Activated effector memory CD4-positive, alpha-beta T cell treated with anti-CD3 and anti-CD28 coated beads, Interleukin-2, amount 50 U/mL, for 16 hours (primary cell): ENCODE results near the gene YTHDF2.
"Not testable (repeated sequence)": the region's sequence is repeated elsewhere in the genome, so short reads cannot be mapped to it uniquely, and the experiment has no call there.

Source experiments
- DNase-seq: peaks from one replicate; pipeline ENCODE4 v3.0.0-alpha.2; 2020

Gene YTHDF2

GRCh38 chr1:28736450-28737306 lies at the start of gene YTHDF2:
YTHDF2 (plus strand) TSS chr1:28736940; CDS start chr1:28737121, 181 bp downstream.
- peak; percentile 99 for DNase-seq

DNA sequence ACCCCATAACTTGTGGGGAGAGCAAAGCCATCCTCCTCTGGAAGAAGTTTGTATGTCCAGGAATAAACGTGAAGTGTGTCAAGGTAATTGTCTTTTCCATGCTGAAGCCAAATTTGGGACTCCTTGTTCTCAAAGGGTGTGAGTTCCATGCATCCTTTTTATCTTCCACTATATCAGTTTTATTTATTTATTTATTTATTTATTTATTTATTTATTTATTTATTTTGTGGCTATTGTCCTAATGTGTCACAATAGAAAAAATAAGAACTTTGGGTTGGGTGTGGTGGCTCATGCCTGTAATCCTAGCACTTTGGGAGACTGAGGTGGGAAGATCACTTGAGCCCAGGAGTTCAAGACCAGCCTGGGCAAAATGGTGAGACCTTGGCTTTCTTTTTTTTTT lies 45.1 kb upstream of the YTHDF2 start:
- not testable (repeated sequence) for DNase-seq

DNA sequence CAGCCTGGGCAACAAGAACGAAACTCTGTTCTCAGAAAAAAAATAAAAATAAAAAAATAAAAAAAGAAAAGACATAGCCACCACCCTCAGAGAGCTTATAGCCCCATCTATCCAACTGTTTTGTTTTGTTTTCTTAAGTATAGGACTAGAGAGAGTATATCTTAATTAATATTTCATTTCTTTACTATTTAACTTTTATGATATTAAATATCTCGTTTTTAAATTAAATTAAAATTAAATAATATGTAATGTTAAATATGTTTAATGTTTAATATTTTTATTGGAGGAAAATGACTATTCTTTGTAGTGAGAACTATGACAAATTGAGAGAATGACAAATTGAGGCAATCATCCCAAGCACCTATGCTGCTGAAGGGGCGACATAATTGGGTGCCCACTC lies 33.1 kb upstream of the YTHDF2 start:
- no peak for DNase-seq

DNA sequence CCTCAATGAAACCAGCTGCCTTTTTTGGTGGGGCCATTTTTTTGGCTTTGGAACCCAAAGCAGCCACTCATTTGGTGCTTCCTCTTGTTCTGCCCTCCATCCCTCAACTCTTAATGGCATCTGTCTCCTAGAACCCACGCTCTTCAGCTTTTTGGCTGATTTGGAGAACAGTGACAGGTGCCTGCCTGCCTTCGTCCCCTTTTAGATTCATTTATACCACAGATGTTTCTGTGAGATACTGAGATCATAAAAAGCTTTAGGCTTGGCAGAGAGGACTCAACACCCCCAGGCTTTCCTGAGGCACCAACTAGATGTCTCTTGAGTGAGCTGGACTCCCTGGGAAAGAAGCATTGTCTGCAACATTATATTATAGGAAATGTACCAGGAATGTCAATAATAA lies 20.4 kb upstream of the YTHDF2 start:
- no peak for DNase-seq

DNA sequence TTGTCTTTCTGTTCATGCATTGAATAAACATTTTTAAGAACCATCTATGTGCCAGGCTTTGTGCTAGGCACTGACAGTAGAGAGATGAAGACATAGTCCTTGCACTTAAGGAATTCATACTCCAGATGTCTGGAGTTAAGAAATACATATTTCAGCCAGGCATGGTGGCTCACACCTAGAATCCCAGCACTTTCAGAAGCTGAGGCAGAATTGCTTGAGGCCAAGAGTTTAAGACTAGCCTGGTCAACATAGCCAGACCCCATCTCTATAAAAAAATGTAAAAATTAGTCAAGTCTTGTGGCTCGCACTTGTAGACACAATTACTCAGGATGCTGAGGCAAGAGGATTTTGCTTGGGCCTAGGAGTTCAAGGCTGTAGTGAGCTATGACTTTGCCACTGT lies 18.6 kb upstream of the YTHDF2 start:
- no peak for DNase-seq

GRCh38 chr1:28718586-28719331 lies 18.0 kb upstream of the YTHDF2 start:
- no peak for DNase-seq

GRCh38 chr1:28719332-28719619 lies 17.5 kb upstream of the YTHDF2 start:
- no peak for DNase-seq

- no peak for DNase-seq
Observed at GRCh38 chr1:28720376-28720775, 16.4 kb upstream of the YTHDF2 start.

DNA sequence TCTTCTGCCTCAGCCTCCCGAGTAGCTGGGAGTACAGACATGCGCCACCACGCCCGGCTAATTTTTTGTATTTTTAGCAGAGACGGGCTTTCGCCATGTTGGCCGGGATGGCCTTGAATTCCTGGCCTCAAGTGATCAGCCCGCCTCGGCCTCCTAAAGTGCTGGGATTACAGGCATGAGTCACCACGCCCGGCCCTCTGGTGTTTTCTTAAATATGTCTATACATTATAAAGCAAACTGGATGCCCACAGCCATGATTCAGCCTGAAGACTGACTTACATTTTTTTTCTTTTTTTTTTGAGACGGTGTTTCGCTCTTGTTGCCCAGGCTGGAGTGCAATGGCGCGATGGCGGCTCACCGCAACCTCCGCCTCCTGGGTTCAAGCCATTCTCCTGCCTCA lies 14.8 kb upstream of the YTHDF2 start:
- DNase-seq = not testable (repeated sequence)

- not testable (repeated sequence) for DNase-seq
Observed at GRCh38 chr1:28725365-28725764, 11.4 kb upstream of the YTHDF2 start.

DNA sequence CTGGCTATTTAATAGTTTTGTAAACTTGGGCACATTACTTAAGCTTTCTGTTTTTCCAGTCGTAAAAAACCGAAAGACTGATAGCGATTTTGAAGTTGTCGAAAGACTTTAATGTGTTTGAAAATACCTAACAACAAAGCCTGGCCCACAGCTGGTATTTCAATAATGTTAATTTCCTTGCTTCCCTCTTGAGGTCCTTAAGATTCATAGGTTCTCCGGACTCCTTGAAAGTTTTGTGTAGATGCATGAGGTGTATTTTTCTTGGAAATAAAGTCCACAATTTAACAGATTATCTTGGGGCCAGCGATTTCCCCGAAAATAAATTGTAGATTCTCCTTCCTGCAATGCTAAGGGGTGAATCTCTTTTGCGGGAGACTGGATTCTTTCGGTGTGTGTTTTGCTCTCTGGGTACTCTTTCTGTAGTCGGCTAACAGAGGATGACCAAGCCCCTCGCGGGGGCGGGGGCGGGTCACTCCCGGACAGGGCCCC lies 735 bp upstream of the YTHDF2 start:
- no peak for DNase-seq

GRCh38 chr1:28737307-28738132 lies 780 bp downstream of the YTHDF2 start:
- DNase-seq = peak; percentile 86

- DNase-seq = no peak
Observed at GRCh38 chr1:28740118-28740517, 3.4 kb downstream of the YTHDF2 start.

GRCh38 chr1:28744184-28744583 lies 7.4 kb downstream of the YTHDF2 start:
- no peak for DNase-seq

- DNase-seq = no peak
Observed at GRCh38 chr1:28745653-28746173, 9.0 kb downstream of the YTHDF2 start.

DNA sequence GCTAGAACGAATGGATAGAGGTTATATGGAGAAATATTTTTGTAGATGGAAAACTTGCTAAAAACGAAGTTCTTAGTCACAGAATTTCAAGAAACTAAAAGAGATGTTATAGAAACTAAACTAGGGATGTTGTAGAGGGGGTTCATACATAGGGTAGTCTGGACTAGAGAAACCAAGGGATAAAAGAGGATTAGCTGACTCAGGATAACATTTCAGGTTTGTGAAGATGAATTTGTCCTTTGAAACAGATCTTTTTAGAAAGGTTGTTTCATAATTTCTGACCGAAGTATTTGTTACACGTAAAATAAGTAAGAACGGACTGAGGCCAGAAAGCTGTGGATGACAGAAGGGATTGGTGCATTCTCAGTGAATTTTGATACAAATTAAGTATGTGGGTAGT lies 13.6 kb downstream of the YTHDF2 start:
- no peak for DNase-seq

DNA sequence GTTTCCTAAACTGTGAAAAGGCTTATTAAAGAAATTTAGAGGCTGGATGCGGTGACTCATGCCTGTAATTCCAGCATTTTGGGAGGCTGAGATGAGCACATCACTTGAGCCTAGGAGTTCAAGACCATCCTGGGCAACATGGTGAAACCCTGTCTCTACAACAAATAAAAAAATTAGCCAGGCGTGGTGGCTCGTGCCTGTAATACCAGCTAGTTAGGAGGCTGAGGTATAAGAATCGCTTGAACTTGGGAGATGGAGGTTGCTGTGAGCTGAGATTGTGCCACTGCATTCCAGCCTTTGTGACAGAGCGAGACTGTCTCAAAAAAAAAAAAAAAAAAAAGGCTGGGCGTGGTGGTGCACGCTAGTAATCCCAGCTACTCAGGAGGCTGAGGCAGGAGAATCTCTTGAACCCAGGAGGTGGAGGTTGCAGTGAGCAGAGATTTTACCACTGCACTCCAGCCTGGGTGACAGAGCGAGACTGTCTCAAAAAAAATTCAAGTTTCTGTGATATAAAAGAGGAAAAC lies 14.1 kb downstream of the YTHDF2 start:
- not testable (repeated sequence) for DNase-seq

GRCh38 chr1:28751315-28752060 lies 14.7 kb downstream of the YTHDF2 start:
- no peak for DNase-seq

- no peak for DNase-seq
Observed at GRCh38 chr1:28755701-28756100, 19.0 kb downstream of the YTHDF2 start.

- DNase-seq = no peak
Observed at GRCh38 chr1:28756846-28757245, 20.1 kb downstream of the YTHDF2 start.

DNA sequence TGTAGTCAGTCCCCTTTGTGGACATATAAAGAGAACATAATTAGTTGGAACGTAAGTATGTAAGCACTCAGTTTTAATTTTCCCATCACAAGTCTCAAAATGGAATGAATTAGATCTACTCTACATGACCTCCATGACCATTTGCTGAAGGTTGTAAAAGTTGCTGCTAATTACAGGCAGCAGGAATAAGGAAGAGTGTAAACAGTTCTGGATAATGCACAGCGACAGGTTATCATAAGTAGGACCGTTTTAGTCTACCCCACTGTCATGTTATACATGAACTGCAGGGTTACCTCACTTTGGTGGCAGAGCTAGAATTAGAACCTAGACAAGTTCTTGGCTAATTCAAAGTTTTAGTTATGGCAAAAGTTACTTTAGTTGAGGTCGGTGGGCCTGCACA lies 21.7 kb downstream of the YTHDF2 start:
- DNase-seq = no peak

- no peak for DNase-seq
Observed at GRCh38 chr1:28759257-28759656, 22.5 kb downstream of the YTHDF2 start.
